ENCODE data around the gene MEF2A.

The MEF2A gene

DNA sequence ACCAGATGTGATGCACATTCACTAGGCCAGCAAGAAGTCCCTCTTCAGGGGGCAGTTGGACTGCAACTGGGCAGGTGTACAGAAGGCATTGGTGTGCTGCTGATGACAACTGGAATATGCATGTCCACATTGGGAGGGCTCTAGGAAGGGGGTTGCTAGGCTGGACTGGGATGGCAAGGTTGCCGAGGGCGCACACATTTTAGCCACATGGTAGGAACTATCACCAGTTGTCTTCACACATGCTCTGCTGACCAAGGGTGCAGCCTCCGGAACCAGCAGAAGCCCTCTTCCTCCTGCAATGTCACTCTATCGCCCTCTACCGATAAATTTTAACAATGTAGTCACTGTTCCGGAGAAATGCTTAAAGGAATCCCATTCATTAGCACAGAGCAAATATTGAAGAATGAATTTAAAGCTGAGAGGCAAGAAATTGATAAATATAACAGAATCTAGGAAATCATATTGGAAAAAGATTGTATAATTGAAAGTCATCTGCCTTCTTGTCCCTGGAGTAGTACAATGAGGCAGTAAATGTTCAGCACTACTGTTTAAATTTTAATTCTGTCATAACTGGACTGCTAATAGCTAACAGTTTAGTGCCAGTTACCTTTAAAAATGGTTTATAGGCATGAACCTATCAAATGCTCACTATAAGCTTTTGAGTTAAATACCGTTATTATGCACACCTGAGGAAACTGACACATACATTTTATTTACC, 190.1 kb downstream of the MEF2A start:
- H3K79me2 ChIP-seq (ENCODE audit: insufficient read depth, low read length), result no peaks in the 10 kb centered on the region
- ATAC-seq (ENCODE audit: insufficient read depth, low read depth) (peak; percentile 92), DNase-seq (peak; percentile 45)
- no peaks in the 10 kb centered on the region for H4K20me1 ChIP-seq (ENCODE audit: insufficient read depth, low read length)
- peak overlapping the region; percentile 58 for H2AFZ ChIP-seq (ENCODE audit: low read depth, low read length)
- no peaks in the 10 kb centered on the region for H3K36me3 ChIP-seq (ENCODE audit: insufficient read depth, low read length)
- H3K27ac ChIP-seq (ENCODE audit: low read length), result no peak overlapping the region
- TF ChIP-seq, protein P1, sequence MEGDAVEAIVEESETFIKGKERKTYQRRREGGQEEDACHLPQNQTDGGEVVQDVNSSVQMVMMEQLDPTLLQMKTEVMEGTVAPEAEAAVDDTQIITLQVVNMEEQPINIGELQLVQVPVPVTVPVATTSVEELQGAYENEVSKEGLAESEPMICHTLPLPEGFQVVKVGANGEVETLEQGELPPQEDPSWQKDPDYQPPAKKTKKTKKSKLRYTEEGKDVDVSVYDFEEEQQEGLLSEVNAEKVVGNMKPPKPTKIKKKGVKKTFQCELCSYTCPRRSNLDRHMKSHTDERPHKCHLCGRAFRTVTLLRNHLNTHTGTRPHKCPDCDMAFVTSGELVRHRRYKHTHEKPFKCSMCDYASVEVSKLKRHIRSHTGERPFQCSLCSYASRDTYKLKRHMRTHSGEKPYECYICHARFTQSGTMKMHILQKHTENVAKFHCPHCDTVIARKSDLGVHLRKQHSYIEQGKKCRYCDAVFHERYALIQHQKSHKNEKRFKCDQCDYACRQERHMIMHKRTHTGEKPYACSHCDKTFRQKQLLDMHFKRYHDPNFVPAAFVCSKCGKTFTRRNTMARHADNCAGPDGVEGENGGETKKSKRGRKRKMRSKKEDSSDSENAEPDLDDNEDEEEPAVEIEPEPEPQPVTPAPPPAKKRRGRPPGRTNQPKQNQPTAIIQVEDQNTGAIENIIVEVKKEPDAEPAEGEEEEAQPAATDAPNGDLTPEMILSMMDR (IDR thresholded peaks at IDR 0.05; ENCODE audit: borderline replicate concordance, extremely low read depth, low read length, poor library complexity, severe bottlenecking), result peak; percentile 83
- TF ChIP-seq EZH2 (IDR thresholded peaks at IDR 0.05; ENCODE audit: borderline replicate concordance, low read depth, low read length, severe bottlenecking), result no peak
- no peaks in the 10 kb centered on the region for H3K9me3 ChIP-seq (ENCODE audit: insufficient read depth, low read length, severe bottlenecking)
- peaks cover 4% of the 10 kb centered on the region for H3K4me1 ChIP-seq (ENCODE audit: insufficient read depth, low read length)
- no peak overlapping the region for H3K4me2 ChIP-seq (ENCODE audit: insufficient read depth, low read length)
- no peak overlapping the region for H3K9ac ChIP-seq (ENCODE audit: low read depth, low read length)
- no peak overlapping the region for H3K4me3 ChIP-seq (ENCODE audit: low read depth in 1 of 2, low read length in 2 of 2)
- H3K27me3 ChIP-seq (ENCODE audit: insufficient read depth, low read length, poor library complexity), result no peaks in the 10 kb centered on the region

DNA sequence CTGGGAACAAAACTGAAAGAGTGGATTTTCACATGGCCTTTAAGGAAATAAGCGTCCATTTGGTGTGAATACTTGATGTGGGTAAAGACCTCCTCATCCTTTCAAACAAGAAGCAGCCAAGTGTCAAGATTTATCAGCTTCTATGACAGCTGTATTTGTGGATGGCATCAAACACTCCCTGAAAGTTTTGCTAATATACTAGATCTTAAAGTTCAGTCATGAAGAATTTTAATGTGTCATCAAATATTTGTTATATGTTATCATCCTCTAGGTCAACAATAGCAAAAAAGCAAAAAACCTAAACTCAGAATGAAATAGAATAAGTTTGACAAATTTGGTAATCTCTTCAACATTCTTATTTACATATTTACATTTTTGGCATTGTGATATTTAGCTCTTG, 196.5 kb downstream of the MEF2A start:
- Histone ChIP-seq H3K9ac (ENCODE audit: low read depth, low read length) (no peak overlapping the region), H2AFZ (ENCODE audit: low read depth, low read length) (no peak overlapping the region), H3K79me2 (ENCODE audit: insufficient read depth, low read length) (no peaks in the 10 kb centered on the region), H3K4me1 (ENCODE audit: insufficient read depth, low read length) (no peaks in the 10 kb centered on the region), H3K27ac (ENCODE audit: low read length) (no peak overlapping the region), H3K36me3 (ENCODE audit: insufficient read depth, low read length) (no peaks in the 10 kb centered on the region), H3K4me3 (ENCODE audit: low read depth in 1 of 2, low read length in 2 of 2) (no peak overlapping the region), H3K27me3 (ENCODE audit: insufficient read depth, low read length, poor library complexity) (no peaks in the 10 kb centered on the region), H3K9me3 (ENCODE audit: insufficient read depth, low read length, severe bottlenecking) (no peaks in the 10 kb centered on the region), H3K4me2 (ENCODE audit: insufficient read depth, low read length) (no peak overlapping the region), H4K20me1 (ENCODE audit: insufficient read depth, low read length) (no peaks in the 10 kb centered on the region)
- no peak for ATAC-seq (ENCODE audit: insufficient read depth, low read depth)
- TF ChIP-seq EZH2 (IDR thresholded peaks at IDR 0.05; ENCODE audit: borderline replicate concordance, low read depth, low read length, severe bottlenecking), result no peak
- TF ChIP-seq, protein P1 (IDR thresholded peaks at IDR 0.05; ENCODE audit: borderline replicate concordance, extremely low read depth, low read length, poor library complexity, severe bottlenecking), result no peak
- DNase-seq, result no peak

DNA sequence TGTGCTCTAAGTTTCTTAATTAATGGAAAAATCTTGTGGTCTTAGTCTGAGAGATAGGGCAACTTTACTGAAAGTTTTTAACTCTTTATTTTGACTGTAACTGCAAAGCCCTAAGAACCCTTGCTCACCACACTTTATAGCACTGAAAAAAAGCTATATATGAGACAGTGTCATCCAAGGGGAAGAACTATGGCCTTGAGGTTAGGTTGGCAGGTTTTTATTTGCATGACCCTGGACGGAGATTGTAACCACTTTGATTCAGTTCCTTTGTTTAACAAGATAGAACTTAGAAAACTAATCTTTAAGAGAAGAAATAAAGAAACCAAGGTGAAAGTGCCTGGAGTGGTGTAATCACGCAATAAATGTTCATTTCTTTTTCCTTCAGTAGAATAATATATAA, 198.0 kb downstream of the MEF2A start:
- H2AFZ ChIP-seq (ENCODE audit: low read depth, low read length), result no peak overlapping the region
- H3K27me3 ChIP-seq (ENCODE audit: insufficient read depth, low read length, poor library complexity), result no peaks in the 10 kb centered on the region
- no peaks in the 10 kb centered on the region for H3K79me2 ChIP-seq (ENCODE audit: insufficient read depth, low read length)
- ATAC-seq (ENCODE audit: insufficient read depth, low read depth) (no peak), DNase-seq (no peak)
- H3K9ac ChIP-seq (ENCODE audit: low read depth, low read length), result no peak overlapping the region
- no peak overlapping the region for H3K27ac ChIP-seq (ENCODE audit: low read length)
- no peak overlapping the region for H3K4me3 ChIP-seq (ENCODE audit: low read depth in 1 of 2, low read length in 2 of 2)
- H3K9me3 ChIP-seq (ENCODE audit: insufficient read depth, low read length, severe bottlenecking), result no peaks in the 10 kb centered on the region
- TF ChIP-seq, protein P1 (IDR thresholded peaks at IDR 0.05; ENCODE audit: borderline replicate concordance, extremely low read depth, low read length, poor library complexity, severe bottlenecking), result no peak
- TF ChIP-seq EZH2 (IDR thresholded peaks at IDR 0.05; ENCODE audit: borderline replicate concordance, low read depth, low read length, severe bottlenecking), result no peak
- H4K20me1 ChIP-seq (ENCODE audit: insufficient read depth, low read length), result no peaks in the 10 kb centered on the region
- H3K4me2 ChIP-seq (ENCODE audit: insufficient read depth, low read length), result no peak overlapping the region
- no peaks in the 10 kb centered on the region for H3K36me3 ChIP-seq (ENCODE audit: insufficient read depth, low read length)
- H3K4me1 ChIP-seq (ENCODE audit: insufficient read depth, low read length), result no peaks in the 10 kb centered on the region
